Right forelimb (tissue), 1 donor: ENCODE measurements around the gene ARHGAP26.
"Not testable (repeated sequence)": the region's sequence is repeated elsewhere in the genome, so short reads cannot be mapped to it uniquely, and the experiment has no call there.

Experiments
- DNase-seq: peaks from one replicate; pipeline ENCODE4 v3.0.0-alpha.2; 2018

ARHGAP26 gene

DNA sequence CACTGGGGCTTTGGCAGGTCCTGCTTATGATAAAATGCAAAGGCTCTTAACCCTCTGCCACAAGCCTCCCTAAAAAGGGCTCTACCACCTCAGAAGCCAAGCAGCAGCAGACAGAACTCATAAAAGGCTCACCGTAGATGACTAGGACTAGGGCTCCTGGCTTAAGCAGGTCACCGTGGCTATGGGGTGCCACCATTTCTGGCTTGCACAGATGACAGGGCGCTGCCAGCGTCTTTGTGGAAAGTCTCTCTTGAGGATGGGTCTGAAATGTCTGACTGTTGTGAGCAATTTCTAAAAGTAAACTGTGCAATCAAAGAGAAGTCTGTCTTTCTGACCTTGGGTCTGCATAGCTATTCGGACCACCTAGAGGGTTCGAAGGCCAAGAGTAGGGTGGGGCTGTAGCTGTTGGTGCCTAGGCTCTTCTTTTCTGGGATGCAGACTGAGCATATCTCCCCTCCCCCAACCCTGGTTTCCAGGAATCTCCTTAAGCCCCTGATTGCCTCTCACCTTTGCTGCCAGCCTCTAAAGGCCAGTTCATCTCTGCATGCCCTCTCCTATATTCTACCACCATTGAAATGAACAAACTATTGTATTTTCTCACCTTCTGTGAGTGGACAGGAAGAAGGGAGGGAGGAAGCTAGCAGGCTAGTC, 307.4 kb downstream of the ARHGAP26 start:
- DNase-seq = no peak

GRCh38 chr5:143078313-143078712, 308.1 kb downstream of the ARHGAP26 start:
- no peak for DNase-seq

DNA sequence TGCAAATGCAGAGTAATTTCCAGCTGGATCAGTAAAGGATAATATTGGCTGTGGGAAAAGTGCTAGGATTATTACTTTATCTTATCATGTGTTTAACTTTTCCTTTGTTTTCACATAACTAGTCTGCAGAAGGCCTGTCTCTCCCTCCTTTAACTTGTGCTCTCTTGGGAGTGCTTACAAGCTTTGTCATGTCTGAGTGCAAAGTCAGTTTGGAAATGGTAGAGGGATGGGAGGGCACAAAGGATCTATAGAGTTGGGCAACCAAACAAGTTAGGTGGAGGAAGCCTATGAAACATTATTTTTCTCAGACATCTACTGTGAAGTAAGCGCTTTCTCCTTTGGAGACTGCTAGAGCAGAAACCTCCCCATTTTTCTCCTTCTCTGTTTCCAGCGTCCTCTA, 308.8 kb downstream of the ARHGAP26 start:
- DNase-seq = no peak

- no peak for DNase-seq
Measured at GRCh38 chr5:143080407-143080806, 310.2 kb downstream of the ARHGAP26 start.

DNA sequence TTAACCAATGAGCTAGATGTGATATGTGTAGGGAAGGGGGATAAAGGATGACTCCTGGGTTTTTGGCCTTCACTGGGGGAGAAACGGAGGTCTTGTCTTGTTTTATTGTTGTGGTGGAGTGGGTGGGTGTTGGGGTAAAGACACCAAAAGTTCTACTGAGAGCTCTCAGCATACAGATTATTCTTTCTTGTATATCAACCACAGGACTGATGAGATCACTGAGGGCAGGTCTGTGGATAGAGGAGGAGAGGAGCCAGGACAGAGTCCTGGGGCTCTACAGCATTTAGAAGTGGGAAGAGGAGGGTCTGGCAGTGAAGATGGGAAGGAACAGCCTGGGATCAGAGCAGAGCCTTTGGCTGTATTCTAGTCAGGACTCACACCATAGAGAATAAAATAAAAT, 310.8 kb downstream of the ARHGAP26 start:
- no peak for DNase-seq

GRCh38 chr5:143083006-143083405, 312.8 kb downstream of the ARHGAP26 start:
- DNase-seq = no peak

DNA sequence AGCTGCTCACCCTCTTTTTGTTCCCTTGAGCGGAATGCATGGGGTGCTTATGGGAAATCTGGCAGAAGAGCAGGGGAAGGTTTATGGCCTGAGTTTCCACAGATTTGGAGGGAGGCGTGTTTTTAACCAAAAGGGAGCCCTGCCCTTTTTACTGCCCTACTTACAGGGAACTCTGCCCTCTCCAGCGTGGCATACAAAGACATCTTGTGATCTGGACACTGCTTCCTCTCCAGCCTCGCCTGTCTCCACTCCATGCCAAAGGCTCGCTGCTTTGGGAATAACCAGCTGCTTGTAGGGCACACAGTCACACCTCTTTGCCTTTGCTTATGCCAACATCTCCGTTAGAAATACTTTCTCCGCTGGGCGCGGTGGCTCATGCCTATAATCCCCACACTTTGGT, 314.2 kb downstream of the ARHGAP26 start:
- peak; percentile 46 for DNase-seq

GRCh38 chr5:143085319-143085917, 315.2 kb downstream of the ARHGAP26 start:
- no peak for DNase-seq

DNA sequence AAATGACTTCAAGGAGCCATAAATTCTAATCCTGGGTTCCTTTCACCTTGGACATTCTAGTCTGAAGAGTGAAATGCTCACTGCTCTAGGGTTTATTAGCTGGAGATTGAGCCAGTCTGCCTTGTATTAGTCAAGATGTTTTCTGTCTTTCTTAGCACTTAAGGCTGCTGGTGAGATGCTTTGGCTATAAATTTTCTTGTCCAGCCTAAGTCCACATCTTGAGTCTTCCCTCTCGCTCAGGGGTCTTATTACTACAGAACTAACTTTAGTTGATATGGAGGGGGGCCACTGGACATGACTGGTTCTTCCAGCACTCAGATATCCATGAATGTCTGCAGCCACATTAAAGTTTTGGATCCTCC, 316.4 kb downstream of the ARHGAP26 start:
- no peak for DNase-seq

DNA sequence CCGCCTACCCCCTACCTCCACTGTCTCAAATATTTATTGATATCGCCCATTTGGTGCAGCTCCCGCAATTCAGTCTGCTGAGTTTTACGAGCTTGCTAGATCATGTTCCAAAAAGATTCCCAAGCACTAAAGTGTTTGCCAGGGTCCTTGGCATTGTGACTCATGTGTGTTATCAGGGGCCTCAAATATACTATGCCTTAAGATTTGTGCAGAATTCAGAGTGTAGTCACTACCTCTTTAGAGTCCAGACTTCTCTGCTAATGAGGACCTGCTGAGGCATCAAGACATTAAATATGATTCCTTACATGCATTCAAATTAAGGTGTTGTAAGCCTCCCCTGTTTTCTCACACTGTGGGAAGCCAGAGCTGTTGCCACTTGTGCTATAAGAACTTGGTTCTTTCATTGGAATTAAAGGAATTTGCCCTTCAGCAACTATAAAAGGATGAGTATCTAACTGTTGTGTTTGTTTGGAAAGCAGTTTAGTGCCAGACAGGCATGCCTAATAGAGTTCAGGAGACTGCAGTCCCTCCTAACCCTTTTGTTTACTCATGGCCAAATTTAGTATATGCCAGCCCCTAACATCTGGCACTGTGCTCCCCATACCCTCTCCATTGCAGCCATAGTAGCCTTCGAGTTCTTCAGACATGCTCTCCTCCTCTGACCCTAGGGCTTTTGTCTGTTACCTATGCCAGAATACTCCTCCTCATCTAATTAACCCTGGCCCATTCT, 316.9 kb downstream of the ARHGAP26 start:
- DNase-seq = no peak

- not testable (repeated sequence) for DNase-seq
Measured at GRCh38 chr5:143088702-143089101, 318.5 kb downstream of the ARHGAP26 start.

GRCh38 chr5:143090044-143090443, 319.9 kb downstream of the ARHGAP26 start:
- not testable (repeated sequence) for DNase-seq

GRCh38 chr5:143092711-143093451, 322.7 kb downstream of the ARHGAP26 start:
- DNase-seq = not testable (repeated sequence)

GRCh38 chr5:143093452-143094086, 323.4 kb downstream of the ARHGAP26 start:
- no peak for DNase-seq

- DNase-seq = no peak
Measured at GRCh38 chr5:143094087-143094521, 323.9 kb downstream of the ARHGAP26 start.

- DNase-seq = not testable (repeated sequence)
Measured at GRCh38 chr5:143094608-143095007, 324.4 kb downstream of the ARHGAP26 start.

DNA sequence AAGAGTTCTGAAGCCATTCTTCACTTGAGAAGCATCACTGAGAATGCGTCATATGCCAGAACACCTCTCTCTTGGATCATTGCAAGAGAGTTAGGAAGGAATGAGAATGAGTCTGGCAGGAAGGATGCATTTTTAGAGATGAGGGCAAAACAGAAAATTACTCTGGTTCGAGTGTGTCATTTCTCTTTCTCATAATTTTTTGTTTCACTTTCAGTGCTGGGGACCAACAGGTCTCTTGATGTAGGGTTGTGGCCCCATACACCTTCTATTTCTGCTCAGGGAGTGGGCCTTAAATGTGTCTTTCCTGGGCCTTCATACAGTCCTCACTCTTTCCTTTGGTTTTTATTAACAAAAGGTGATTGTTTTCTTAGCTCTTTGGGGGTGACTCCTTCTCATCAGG, 330.9 kb downstream of the ARHGAP26 start:
- DNase-seq = no peak

DNA sequence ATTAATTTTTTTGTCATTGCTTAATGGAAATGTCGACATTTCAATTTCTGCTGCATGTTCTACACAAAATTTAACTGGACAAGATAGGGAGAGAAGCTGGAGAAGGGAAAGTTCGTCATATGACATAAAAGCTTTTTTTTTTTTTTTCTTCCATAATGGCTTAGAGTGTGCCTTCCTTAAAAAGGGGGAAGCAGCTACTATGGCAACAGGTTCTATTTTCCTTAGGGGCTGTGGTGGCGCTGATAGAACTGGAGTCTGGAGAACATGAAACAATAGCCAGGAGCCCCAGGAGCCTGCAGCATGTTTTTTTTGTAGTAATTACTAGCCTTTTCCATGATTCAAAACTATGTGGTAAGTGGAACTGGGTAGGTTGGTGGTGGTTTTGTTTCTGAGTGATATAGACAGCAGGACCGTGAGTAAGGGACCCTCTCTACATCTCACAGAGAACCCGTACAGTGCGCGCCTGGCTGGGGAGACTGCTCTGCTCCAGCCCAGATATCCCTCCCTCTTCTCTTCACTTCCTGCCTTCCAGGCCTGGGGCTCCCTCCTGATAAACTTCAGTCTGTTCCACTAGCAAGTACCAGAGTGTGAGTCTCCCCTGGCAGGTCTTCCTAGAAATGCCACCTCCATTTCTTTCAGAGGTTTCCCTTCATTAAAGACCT, 331.7 kb downstream of the ARHGAP26 start:
- DNase-seq = no peak

DNA sequence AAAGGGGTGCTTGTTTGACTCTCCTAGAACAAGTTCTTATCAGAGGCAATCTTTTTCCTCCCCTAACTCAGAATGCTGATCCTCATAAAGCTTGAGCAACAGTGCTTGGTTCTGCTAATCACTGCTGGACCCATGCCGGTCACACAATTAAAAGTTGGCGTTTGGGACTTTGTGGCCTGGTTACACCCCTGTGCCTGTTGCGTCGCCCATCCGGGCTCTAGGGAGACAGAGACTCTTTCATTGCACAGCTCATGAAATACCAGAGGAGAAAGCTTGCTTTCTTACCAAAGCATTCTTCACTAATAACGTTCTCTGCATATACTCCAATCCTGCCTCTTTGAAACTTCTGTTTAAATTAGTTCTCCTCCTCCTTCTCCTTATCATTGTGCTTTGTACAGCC, 332.2 kb downstream of the ARHGAP26 start:
- DNase-seq = no peak

- DNase-seq = no peak
Measured at GRCh38 chr5:143105216-143105905, 335.2 kb downstream of the ARHGAP26 start.

GRCh38 chr5:143106174-143106573, 336.0 kb downstream of the ARHGAP26 start:
- peak; percentile 56 for DNase-seq
